ENCODE results near the gene E2F1. TPM values are rescaled to one million over a fixed set of nuclear protein-coding genes. Genes with fewer than 3 reads are reported as not detected.
"Not testable (repeated sequence)": the region's sequence is repeated elsewhere in the genome, so short reads cannot be mapped to it uniquely, and the experiment has no call there.

The E2F1 gene
- total RNA-seq, 4 donors from 2014 or later = 1.2 to 1.9 (median 1.5) TPM

DNA sequence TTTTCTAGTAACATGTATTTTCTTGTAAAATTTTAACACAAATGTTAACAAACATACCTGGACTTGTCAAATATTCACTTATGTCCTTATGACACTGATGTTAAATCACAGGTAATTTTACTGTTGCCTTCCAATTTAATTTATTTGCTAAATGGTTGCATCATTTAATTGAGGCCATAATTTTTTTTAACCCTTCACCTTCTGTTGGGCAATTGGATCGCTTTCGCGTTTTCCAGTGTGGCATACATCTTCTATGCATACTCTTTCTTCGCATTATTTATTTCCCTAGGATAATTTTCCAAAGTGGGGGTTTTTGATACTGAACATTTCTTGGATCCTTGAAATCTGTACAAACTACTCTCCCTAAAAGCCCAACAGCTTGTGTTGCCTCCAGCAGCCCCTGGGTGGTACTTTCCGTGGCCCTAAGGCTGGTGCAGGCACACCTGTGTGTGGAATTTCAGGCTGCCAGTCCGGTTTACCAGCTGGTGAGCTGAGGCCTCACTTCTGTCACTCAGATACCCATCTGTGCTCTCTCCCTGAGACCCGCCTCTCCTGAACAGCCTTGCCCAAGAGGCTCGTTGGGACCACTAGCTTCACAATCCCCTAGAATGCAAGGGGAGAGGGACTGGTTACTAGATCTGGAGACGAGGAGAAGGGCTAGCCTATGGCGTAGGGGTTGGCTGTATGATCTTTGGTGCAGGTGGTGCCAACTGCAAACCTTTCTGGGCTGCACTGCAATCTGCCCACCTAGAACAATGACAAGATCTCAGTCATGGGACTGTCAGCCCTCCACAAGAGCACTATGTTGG lies 35.2 kb downstream of the E2F1 start:
- ATAC-seq (ENCODE audit: low FRiP score) = no peak
- DNase-seq (ENCODE audit: low spot score) = no peak
- no peak for TF ChIP-seq CTCF (IDR thresholded peaks at IDR 0.05)

GRCh38 chr20:33650111-33650752 lies 36.0 kb downstream of the E2F1 start:
- no peak for TF ChIP-seq CTCF (IDR thresholded peaks at IDR 0.05)
- ATAC-seq (ENCODE audit: low FRiP score) (no peak), DNase-seq (ENCODE audit: low spot score) (no peak)

GRCh38 chr20:33649201-33649681 lies 36.9 kb downstream of the E2F1 start:
- TF ChIP-seq CTCF (IDR thresholded peaks at IDR 0.05) = no peak
- no peak for DNase-seq (ENCODE audit: low spot score)

GRCh38 chr20:33648396-33649004 lies 37.7 kb downstream of the E2F1 start:
- DNase-seq (ENCODE audit: low spot score) (no peak), ATAC-seq (ENCODE audit: low FRiP score) (no peak)
- TF ChIP-seq CTCF (IDR thresholded peaks at IDR 0.05) = no peak

More at GRCh38 chr20:33649201-33649681, 36.9 kb downstream of the E2F1 start:
- ATAC-seq (ENCODE audit: low FRiP score) = no peak

GRCh38 chr20:33647603-33648395 lies 38.4 kb downstream of the E2F1 start:
- ATAC-seq (ENCODE audit: low FRiP score) (no peak), DNase-seq (ENCODE audit: low spot score) (no peak)
- TF ChIP-seq CTCF (IDR thresholded peaks at IDR 0.05) = no peak

- not testable (repeated sequence) for ATAC-seq (ENCODE audit: low FRiP score); DNase-seq (ENCODE audit: low spot score)
Measured at GRCh38 chr20:33646959-33647602, 39.1 kb downstream of the E2F1 start.
